ENCODE results near the gene DIDO1. TPM values are rescaled to one million over a fixed set of nuclear protein-coding genes. Genes with fewer than 3 reads are reported as not detected.

Gene DIDO1
- total and polyA plus RNA-seq, 5 donors: 23.3 to 42.5 (median 39.0) TPM

DNA sequence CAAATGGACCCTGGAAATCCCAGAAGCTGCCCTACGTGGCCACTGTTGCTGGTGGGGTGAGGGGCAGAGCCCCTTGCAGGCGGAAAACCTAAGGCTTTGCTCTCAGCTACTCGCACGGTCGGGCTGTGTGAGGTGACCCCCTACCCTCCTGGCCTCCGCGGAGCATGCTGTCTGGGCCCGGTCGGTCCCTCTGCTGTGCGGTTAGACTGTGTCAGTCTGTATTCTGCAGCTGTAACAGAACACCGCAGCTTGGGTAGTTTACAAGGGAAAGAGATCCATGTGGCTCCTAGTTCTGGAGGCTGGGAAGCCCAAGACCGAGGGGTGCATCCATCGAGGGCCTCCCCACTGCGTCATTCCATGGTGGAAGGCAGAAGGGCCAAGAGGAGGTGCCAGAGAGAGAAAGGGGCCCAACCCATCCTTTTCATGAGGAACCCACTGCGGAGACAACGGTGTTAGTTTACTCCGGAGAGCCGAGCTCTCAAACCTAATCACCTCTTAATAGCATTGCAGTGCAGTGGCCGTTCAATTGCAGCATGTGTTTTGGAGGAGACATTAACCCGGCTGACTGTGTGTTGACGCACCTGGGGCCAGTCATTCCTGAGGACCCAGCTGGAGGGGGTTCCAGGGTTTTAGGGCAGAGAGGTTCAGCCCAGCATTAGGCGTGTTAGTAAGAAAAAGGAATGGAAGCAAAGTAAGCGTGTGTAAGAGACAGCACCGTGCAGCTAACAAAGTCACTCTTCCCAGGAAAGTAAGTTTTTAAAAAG lies 91.2 kb downstream of the DIDO1 start:
- no peak overlapping the region for H3K4me3 ChIP-seq (ENCODE audit: low read length)
- intact Hi-C loops (cut with DNase I): no loop called here
- H3K27me3 ChIP-seq (ENCODE audit: control insufficient read depth, insufficient read depth): no peaks in the 10 kb centered on the region
- no peaks in the 10 kb centered on the region for H3K9me3 ChIP-seq (ENCODE audit: control insufficient read depth, low read length)
- ATAC-seq (no peak), DNase-seq (no peak)
- no peak overlapping the region for H3K27ac ChIP-seq (ENCODE audit: low read length)
- 91% methylated on average over 24 of the region's 24 CpGs for WGBS
- H3K4me1 ChIP-seq (ENCODE audit: control insufficient read depth, insufficient read depth, low read length): no peaks in the 10 kb centered on the region

DNA sequence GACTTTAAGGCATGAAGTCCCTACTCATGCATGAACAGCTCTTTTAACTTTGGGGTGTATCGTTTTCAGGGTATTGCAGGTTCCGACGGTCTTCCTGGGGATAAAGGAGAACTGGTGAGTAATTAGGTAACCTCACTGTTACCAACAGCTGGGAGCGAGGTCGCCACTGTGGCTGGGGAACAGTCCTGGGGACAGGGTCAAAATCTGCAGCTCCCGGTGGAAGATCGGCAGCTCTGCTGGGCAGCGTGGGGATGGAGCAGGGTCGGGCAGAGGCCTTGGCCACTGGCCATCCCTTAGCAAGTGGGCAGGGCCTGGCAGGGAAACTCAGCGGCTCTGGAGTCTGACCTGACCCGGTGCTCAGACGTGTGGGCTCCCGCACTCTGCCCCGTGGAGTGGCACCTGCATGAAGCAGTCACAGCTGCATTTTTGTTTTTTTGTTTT lies 93.3 kb downstream of the DIDO1 start:
- no peaks in the 10 kb centered on the region for H3K9me3 ChIP-seq (ENCODE audit: control insufficient read depth, low read length)
- no peaks in the 10 kb centered on the region for H3K27me3 ChIP-seq (ENCODE audit: control insufficient read depth, insufficient read depth)
- peak in 2 of 3 donors; percentile 25 to 53 for DNase-seq
- WGBS: 74% methylated on average over 14 of the region's 14 CpGs
- ATAC-seq: peak in 1 of 2 donors; percentile 6
- no peak overlapping the region for H3K27ac ChIP-seq (ENCODE audit: low read length)
- no peaks in the 10 kb centered on the region for H3K4me1 ChIP-seq (ENCODE audit: control insufficient read depth, insufficient read depth, low read length)
- intact Hi-C loops (cut with DNase I): no loop called here
- H3K4me3 ChIP-seq (ENCODE audit: low read length): no peak overlapping the region

DNA sequence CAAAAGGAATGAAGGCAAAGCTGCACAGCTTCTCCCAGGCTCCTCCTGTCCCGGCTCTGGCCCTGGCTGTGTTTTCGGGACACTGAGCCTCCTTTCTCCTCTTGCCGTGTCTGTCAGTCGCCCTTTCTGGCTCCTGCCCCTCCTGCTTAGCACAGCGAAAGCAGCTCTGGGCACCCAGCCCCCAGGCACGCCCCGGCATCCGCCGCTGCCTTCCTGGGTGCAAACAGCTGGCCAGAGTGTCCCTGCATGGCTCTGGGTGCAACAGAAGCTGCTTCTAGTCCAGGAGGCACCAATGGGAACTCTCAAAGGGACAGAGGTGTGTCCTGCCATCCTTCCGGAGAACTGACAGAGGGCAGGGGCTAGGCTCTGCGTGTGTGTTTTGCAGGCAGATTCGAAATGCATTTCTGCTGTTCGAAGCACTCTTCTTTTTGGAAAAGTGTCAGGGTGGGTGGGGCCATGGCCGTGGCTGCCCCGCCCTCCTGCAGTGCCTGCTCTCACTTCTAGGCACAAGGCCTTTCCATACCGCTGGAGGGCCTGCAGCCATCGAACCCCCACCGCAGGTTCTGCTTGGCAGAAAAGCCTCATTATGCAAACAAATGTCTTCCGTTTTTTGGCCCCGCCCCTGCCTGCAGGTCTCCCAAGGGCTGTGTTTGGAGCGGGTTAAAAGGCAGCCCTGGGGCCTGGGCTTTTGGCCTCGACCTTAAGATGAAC lies 93.9 kb downstream of the DIDO1 start:
- peak; percentile 7 to 8 for ATAC-seq
- H3K27ac ChIP-seq (ENCODE audit: low read length): no peak overlapping the region

DNA sequence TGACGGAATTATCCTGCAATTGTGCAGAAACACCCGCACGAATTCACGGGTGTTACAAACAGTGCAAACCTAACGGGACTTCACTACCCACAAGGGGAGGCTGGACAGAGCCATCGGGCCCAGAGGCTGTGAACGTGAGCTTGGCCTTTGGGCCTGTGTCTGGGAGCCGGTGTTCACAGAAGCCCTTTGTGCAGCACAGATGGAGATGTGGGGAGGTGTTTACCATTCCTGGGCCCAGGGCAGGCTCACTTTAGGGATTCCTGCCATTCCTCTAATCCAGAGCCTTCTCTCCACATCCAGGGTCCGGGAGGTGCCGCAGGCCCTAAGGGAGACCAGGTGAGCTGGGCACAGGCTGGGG lies 94.5 kb downstream of the DIDO1 start:
- Histone ChIP-seq H3K27ac (ENCODE audit: low read length) (no peak overlapping the region), H3K4me3 (ENCODE audit: low read length) (no peak overlapping the region), H3K27me3 (ENCODE audit: control insufficient read depth, insufficient read depth) (no peaks in the 10 kb centered on the region), H3K4me1 (ENCODE audit: control insufficient read depth, insufficient read depth, low read length) (no peaks in the 10 kb centered on the region), H3K9me3 (ENCODE audit: control insufficient read depth, low read length) (no peaks in the 10 kb centered on the region)
- ATAC-seq: no peak
- intact Hi-C loops (cut with DNase I): no loop called here
- no peak for DNase-seq
- 85% methylated on average over 10 of the region's 10 CpGs for WGBS

More for the DNA sequence above, 93.9 kb downstream of the DIDO1 start:
- intact Hi-C loops (cut with DNase I): no loop called here
- Histone ChIP-seq H3K4me3 (ENCODE audit: low read length) (no peak overlapping the region), H3K27me3 (ENCODE audit: control insufficient read depth, insufficient read depth) (no peaks in the 10 kb centered on the region), H3K9me3 (ENCODE audit: control insufficient read depth, low read length) (no peaks in the 10 kb centered on the region), H3K4me1 (ENCODE audit: control insufficient read depth, insufficient read depth, low read length) (no peaks in the 10 kb centered on the region)
- WGBS: 54% methylated on average over 22 of the region's 22 CpGs
- DNase-seq: peak in 2 of 3 donors; percentile 55 to 75

DNA sequence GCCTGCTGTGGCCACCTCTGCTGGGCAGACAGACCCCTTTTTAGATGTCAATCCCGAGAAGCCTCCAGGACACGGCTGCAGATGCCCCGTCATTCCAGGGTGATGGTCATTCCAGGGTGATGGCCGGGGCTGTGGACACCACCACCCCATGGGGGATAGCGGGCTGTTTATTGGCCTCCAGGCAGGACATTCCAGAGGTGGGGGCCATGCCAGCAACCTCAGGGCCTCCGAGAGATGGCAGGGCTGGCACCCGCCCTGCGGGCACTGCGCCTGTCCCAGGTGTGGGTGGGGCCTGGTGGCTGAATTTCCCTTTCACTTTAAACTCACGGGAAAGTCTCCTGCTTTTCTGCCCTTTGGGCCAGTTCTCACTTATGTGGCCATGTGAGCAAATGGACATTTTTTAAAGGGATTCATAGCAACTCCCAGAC lies 94.9 kb downstream of the DIDO1 start:
- 80% methylated on average over 10 of the region's 10 CpGs for WGBS

DNA sequence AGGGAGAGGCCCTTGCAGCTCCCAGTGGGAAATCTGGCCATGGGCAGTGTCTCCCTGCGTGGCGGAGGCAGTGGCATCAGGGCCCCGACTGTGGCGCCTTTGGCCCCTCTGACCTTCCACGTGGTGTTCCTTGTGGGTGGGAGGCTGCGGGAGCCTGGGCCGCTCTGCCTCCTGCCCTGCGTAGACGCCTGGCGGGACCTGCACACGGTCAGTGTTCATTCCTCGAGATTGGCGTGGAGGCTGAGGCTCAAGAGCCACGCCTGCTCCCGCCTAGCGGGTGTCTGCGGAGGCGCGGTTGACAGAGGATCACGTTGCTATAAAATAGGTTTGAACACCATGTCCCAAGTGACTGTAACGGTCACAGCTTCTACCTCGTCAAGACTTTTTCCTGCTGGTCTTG lies 95.5 kb downstream of the DIDO1 start:
- peak in 2 of 3 donors; percentile 40 to 43 for DNase-seq
- no peaks in the 10 kb centered on the region for H3K4me1 ChIP-seq (ENCODE audit: control insufficient read depth, insufficient read depth, low read length)
- ATAC-seq: no peak
- WGBS: 91% methylated on average over 22 of the region's 22 CpGs
- H3K27ac ChIP-seq (ENCODE audit: low read length): no peak overlapping the region
- H3K4me3 ChIP-seq (ENCODE audit: low read length): no peak overlapping the region
- intact Hi-C loops (cut with DNase I): no loop called here
- H3K27me3 ChIP-seq (ENCODE audit: control insufficient read depth, insufficient read depth): no peaks in the 10 kb centered on the region
- H3K9me3 ChIP-seq (ENCODE audit: control insufficient read depth, low read length): no peaks in the 10 kb centered on the region

More for the DNA sequence above, 94.9 kb downstream of the DIDO1 start:
- no peaks in the 10 kb centered on the region for H3K4me1 ChIP-seq (ENCODE audit: control insufficient read depth, insufficient read depth, low read length)
- intact Hi-C loops (cut with DNase I): no loop called here
- DNase-seq (peak in 2 of 3 donors; percentile 28 to 44), ATAC-seq (no peak)
- H3K27me3 ChIP-seq (ENCODE audit: control insufficient read depth, insufficient read depth): no peaks in the 10 kb centered on the region
- no peaks in the 10 kb centered on the region for H3K9me3 ChIP-seq (ENCODE audit: control insufficient read depth, low read length)
- H3K27ac ChIP-seq (ENCODE audit: low read length): no peak overlapping the region
- no peak overlapping the region for H3K4me3 ChIP-seq (ENCODE audit: low read length)

DNA sequence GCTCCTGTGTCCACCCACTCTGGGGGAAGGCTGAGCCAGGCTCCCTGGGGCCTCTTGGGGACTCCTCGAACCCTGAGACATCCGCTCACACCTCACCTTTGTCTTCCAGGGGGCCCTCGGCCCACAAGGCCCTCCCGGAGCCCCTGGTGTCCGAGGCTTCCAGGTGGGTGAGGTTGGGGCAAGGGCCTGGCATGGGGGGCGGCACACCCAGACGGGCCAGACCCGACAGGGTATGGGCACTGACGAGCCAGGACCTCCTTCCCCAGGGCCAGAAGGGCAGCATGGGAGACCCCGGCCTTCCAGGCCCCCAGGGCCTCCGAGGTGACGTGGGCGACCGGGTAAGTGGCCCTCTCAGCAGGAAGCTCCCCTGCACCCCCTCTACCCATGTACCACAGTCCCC lies 96.1 kb downstream of the DIDO1 start:
- H3K9me3 ChIP-seq (ENCODE audit: control insufficient read depth, low read length): no peaks in the 10 kb centered on the region
- H3K4me1 ChIP-seq (ENCODE audit: control insufficient read depth, insufficient read depth, low read length): no peaks in the 10 kb centered on the region
- 95% methylated on average over 14 of the region's 14 CpGs for WGBS
- no peak for ATAC-seq
- peak in 2 of 3 donors; percentile 40 to 52 for DNase-seq
- intact Hi-C loops (cut with DNase I): no loop called here
- H3K4me3 ChIP-seq (ENCODE audit: low read length): no peak overlapping the region
- no peak overlapping the region for H3K27ac ChIP-seq (ENCODE audit: low read length)
- H3K27me3 ChIP-seq (ENCODE audit: control insufficient read depth, insufficient read depth): no peaks in the 10 kb centered on the region

DNA sequence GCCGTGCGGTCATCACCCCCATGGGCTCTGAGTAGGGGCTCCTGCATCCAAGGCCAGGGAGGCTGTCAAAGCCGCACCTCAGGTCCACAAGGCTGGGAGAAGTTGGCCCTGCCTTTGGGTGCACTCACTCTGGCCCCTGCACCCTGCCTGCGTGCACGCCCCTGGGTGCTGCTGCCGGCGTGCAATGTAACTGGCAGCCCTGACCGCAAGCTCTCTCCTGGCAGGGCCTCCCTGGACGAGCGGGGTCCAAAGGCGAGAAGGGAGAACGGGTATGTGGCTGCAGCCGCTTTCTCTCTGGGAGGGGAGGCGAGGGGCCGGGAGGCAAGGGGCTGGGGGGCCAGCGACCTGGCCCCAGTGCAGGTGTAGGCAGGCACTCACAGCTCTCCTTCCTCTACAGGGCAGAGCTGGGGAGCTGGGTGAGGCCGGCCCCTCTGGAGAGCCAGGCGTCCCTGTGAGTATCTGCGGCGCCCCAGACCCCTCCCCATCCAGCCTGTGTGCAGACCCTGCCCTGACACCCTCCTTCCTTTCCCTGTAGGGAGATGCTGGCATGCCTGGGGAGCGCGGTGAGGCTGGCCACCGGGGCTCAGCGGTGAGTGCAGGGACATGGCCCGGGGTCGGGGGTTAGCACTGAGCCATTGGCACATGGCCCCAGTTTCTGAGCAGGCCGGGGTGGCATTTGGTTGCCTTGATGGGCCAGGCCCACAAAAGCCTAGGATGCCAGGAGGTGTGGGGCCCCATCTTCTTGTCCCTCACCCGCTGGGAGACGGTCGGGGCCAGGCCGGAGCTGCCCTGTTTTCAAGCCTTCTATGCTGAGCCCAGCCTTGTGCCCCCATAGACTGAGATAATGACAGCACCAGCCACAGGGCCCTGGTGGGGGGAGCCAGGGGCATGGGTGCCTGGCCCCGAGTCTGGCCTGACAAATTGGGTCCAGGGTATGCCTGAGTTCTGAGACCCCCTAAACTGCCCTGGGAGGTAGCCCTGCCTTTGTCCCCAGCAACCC lies 96.8 kb downstream of the DIDO1 start:
- Histone ChIP-seq H3K27me3 (ENCODE audit: control insufficient read depth, insufficient read depth) (no peaks in the 10 kb centered on the region), H3K9me3 (ENCODE audit: control insufficient read depth, low read length) (no peaks in the 10 kb centered on the region), H3K4me3 (ENCODE audit: low read length) (no peak overlapping the region), H3K27ac (ENCODE audit: low read length) (no peak overlapping the region), H3K4me1 (ENCODE audit: control insufficient read depth, insufficient read depth, low read length) (no peaks in the 10 kb centered on the region)
- DNase-seq (peak in 2 of 3 donors; percentile 24 to 55), ATAC-seq (no peak)
- intact Hi-C loops (cut with DNase I): no loop called here
- WGBS: 94% methylated on average over 32 of the region's 32 CpGs

DNA sequence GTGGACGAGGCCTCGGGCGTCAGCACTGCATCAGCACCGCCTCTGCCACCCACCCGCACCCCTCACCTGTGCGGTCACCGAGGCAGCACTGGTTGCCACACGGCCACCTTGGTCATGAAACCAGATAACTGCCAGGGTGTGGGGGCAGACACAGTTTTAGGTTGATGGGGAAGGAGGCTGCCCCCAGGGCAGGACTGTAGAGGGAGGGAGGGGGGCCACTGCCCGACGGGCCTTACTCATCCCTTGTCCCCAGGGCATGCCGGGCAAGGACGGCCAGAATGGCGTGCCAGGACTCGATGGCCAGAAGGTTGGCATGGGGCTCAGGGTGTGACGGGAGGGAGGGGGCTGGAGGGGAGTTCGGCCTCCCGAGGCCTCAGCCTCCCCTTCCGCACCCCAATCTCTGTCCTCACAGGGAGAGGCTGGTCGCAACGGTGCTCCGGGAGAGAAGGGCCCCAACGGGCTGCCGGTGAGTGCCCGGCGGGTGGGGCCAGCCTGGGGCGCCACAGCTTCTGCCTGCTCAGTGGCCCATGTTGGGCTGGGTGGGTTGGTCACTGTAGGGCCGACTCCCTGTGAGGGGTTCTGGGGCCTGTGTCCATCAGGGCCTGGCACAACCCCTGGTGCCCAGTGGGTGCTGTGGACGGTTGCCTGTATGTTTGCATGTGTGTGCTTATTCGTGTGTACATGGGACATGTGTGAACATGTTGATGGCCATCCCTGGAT lies 97.6 kb downstream of the DIDO1 start:
- Histone ChIP-seq H3K4me3 (ENCODE audit: low read length) (no peak overlapping the region), H3K4me1 (ENCODE audit: control insufficient read depth, insufficient read depth, low read length) (no peaks in the 10 kb centered on the region), H3K27ac (ENCODE audit: low read length) (no peak overlapping the region), H3K27me3 (ENCODE audit: control insufficient read depth, insufficient read depth) (no peaks in the 10 kb centered on the region), H3K9me3 (ENCODE audit: control insufficient read depth, low read length) (no peaks in the 10 kb centered on the region)
- peak in 2 of 3 donors; percentile 33 to 45 for DNase-seq
- intact Hi-C loops (cut with DNase I): no loop called here
- ATAC-seq: no peak
- 85% methylated on average over 29 of the region's 29 CpGs for WGBS

DNA sequence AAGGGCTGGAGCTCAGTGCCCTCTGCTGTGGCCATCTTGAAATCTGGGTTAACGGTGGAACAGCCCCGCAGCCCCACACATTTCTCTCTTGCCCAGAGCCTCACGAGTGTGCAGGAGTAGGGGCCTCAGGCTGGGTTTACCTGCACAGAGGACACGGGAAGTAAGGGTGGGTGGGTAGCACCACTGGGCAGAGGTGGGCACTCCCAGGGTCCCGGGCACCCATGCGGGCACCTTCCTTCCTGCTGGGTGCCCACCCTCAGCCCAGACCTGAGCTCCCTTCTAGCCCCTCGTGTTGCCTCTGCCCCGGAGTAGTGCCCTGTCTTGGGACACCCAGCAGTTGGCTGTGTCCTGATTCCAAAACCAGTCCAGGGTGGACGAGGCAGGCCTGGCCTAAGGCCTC lies 98.3 kb downstream of the DIDO1 start:
- Histone ChIP-seq H3K4me3 (ENCODE audit: low read length) (no peak overlapping the region), H3K9me3 (ENCODE audit: control insufficient read depth, low read length) (no peaks in the 10 kb centered on the region), H3K4me1 (ENCODE audit: control insufficient read depth, insufficient read depth, low read length) (no peaks in the 10 kb centered on the region), H3K27me3 (ENCODE audit: control insufficient read depth, insufficient read depth) (no peaks in the 10 kb centered on the region), H3K27ac (ENCODE audit: low read length) (no peak overlapping the region)
- 91% methylated on average over 9 of the region's 9 CpGs for WGBS
- DNase-seq (peak in 1 of 3 donors; percentile 43), ATAC-seq (no peak)
- intact Hi-C loops (cut with DNase I): no loop called here

Measured in right cardiac atrium (tissue), 5 donors.